ENCODE results near the gene NEBL.

NEBL gene

GRCh38 chr10:20933705-20934104 is 36.6 kb upstream of the NEBL start:
- POLR2A ChIA-PET: no interaction called here
- no peak overlapping the region for H3K4me3 ChIP-seq (ENCODE audit: low read depth, low read length)
- TF ChIP-seq ZNF16 (tag by site-specific recombination; IDR thresholded peaks at IDR 0.05; ENCODE audit: low read depth) (no peak), ZNF404 (tag by site-specific recombination; IDR thresholded peaks at IDR 0.05) (no peak), ZFHX2 (tag by site-specific recombination; conservative IDR thresholded peaks at IDR 0.05) (no peak), ZNF416 (tag by site-specific recombination; IDR thresholded peaks at IDR 0.05) (no peak), KLF10 (tag by site-specific recombination; IDR thresholded peaks at IDR 0.05) (no peak), INSM2 (tag by site-specific recombination; IDR thresholded peaks at IDR 0.05) (no peak), ZNF561 (tag by site-specific recombination; IDR thresholded peaks at IDR 0.05; ENCODE audit: borderline replicate concordance) (no peak), TRIM28 (IDR thresholded peaks at IDR 0.05; ENCODE audit: borderline replicate concordance, low read length) (no peak), SP7 (tag by site-specific recombination; IDR thresholded peaks at IDR 0.05) (no peak), ZNF626 (tag by site-specific recombination; IDR thresholded peaks at IDR 0.05) (no peak), ZNF37A (tag by site-specific recombination; IDR thresholded peaks at IDR 0.05) (no peak), PRDM10 (tag by site-specific recombination; IDR thresholded peaks at IDR 0.05) (no peak), ZNF214 (tag by site-specific recombination; IDR thresholded peaks at IDR 0.05; ENCODE audit: borderline replicate concordance) (no peak), ZNF548 (tag by site-specific recombination; IDR thresholded peaks at IDR 0.05) (no peak), ZNF692 (tag by site-specific recombination; IDR thresholded peaks at IDR 0.05) (no peak)
- TF ChIP-seq, protein P1, sequence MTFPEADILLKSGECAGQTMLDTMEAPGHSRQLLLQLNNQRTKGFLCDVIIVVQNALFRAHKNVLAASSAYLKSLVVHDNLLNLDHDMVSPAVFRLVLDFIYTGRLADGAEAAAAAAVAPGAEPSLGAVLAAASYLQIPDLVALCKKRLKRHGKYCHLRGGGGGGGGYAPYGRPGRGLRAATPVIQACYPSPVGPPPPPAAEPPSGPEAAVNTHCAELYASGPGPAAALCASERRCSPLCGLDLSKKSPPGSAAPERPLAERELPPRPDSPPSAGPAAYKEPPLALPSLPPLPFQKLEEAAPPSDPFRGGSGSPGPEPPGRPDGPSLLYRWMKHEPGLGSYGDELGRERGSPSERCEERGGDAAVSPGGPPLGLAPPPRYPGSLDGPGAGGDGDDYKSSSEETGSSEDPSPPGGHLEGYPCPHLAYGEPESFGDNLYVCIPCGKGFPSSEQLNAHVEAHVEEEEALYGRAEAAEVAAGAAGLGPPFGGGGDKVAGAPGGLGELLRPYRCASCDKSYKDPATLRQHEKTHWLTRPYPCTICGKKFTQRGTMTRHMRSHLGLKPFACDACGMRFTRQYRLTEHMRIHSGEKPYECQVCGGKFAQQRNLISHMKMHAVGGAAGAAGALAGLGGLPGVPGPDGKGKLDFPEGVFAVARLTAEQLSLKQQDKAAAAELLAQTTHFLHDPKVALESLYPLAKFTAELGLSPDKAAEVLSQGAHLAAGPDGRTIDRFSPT (tag by site-specific recombination; IDR thresholded peaks at IDR 0.05): no peak
- TF ChIP-seq, protein P2, sequence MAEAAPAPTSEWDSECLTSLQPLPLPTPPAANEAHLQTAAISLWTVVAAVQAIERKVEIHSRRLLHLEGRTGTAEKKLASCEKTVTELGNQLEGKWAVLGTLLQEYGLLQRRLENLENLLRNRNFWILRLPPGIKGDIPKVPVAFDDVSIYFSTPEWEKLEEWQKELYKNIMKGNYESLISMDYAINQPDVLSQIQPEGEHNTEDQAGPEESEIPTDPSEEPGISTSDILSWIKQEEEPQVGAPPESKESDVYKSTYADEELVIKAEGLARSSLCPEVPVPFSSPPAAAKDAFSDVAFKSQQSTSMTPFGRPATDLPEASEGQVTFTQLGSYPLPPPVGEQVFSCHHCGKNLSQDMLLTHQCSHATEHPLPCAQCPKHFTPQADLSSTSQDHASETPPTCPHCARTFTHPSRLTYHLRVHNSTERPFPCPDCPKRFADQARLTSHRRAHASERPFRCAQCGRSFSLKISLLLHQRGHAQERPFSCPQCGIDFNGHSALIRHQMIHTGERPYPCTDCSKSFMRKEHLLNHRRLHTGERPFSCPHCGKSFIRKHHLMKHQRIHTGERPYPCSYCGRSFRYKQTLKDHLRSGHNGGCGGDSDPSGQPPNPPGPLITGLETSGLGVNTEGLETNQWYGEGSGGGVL (tag by site-specific recombination; IDR thresholded peaks at IDR 0.05): no peak
- TF ChIP-seq, protein P3, sequence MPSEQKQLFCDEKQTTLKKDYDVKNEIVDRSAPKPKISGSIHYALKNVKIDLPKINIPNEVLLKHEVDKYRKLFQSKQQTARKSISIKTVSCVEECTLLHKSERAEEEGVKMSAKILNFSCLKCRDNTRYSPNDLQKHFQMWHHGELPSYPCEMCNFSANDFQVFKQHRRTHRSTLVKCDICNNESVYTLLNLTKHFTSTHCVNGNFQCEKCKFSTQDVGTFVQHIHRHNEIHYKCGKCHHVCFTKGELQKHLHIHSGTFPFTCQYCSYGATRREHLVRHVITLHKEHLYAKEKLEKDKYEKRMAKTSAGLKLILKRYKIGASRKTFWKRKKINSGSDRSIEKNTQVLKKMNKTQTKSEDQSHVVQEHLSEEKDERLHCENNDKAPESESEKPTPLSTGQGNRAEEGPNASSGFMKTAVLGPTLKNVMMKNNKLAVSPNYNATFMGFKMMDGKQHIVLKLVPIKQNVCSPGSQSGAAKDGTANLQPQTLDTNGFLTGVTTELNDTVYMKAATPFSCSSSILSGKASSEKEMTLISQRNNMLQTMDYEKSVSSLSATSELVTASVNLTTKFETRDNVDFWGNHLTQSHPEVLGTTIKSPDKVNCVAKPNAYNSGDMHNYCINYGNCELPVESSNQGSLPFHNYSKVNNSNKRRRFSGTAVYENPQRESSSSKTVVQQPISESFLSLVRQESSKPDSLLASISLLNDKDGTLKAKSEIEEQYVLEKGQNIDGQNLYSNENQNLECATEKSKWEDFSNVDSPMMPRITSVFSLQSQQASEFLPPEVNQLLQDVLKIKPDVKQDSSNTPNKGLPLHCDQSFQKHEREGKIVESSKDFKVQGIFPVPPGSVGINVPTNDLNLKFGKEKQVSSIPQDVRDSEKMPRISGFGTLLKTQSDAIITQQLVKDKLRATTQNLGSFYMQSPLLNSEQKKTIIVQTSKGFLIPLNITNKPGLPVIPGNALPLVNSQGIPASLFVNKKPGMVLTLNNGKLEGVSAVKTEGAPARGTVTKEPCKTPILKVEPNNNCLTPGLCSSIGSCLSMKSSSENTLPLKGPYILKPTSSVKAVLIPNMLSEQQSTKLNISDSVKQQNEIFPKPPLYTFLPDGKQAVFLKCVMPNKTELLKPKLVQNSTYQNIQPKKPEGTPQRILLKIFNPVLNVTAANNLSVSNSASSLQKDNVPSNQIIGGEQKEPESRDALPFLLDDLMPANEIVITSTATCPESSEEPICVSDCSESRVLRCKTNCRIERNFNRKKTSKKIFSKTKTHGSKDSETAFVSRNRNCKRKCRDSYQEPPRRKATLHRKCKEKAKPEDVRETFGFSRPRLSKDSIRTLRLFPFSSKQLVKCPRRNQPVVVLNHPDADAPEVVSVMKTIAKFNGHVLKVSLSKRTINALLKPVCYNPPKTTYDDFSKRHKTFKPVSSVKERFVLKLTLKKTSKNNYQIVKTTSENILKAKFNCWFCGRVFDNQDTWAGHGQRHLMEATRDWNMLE (tag by site-specific recombination; conservative IDR thresholded peaks at IDR 0.05; ENCODE audit: low read depth): no peak
- TF ChIP-seq, protein P4, sequence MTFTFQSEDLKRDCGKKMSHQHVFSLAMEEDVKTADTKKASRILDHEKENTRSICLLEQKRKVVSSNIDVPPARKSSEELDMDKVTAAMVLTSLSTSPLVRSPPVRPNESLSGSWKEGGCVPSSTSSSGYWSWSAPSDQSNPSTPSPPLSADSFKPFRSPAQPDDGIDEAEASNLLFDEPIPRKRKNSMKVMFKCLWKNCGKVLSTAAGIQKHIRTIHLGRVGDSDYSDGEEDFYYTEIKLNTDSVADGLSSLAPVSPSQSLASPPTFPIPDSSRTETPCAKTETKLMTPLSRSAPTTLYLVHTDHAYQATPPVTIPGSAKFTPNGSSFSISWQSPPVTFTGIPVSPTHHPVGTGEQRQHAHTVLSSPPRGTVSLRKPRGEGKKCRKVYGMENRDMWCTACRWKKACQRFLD (tag by site-specific recombination; IDR thresholded peaks at IDR 0.05): no peak
- no peaks in the 10 kb centered on the region for H3K36me3 ChIP-seq (ENCODE audit: control insufficient read depth in 2 of 2, insufficient read depth in 1 of 2, low read length in 2 of 2)
- H3K4me1 ChIP-seq (ENCODE audit: control insufficient read depth, insufficient read depth, low read length): no peaks in the 10 kb centered on the region
- no peaks in the 10 kb centered on the region for H3K9me3 ChIP-seq (ENCODE audit: control insufficient read depth, insufficient read depth, low read depth, low read length)
- CTCF ChIA-PET: no interaction called here
- no peak overlapping the region for H3K27ac ChIP-seq (ENCODE audit: extremely low read depth, low read depth, low read length)

All from HEK293 (cell line).